CD14-positive monocyte (primary cell): ENCODE measurements around the gene PTTG1. TPM values are rescaled to one million over a fixed set of nuclear protein-coding genes. Genes with fewer than 3 reads are reported as not detected.

Source experiments
- DNase-seq, 3 donors: peaks; one replicate each; pipeline ENCODE4 v3.0.0-alpha.2; 2011 to 2022
- H2AFZ ChIP-seq: 2 replicates; pipeline ENCODE4 v1.6.0; 2012; ENCODE audit warnings: mild to moderate bottlenecking, low read depth, low read length, inconsistent platforms; ENCODE audit not compliant: insufficient read depth, poor library complexity, severe bottlenecking
- H3K27ac ChIP-seq, 2 donors: 1 replicate in 1 of 2; 2 replicates in 1 of 2; pipeline ENCODE4 v1.5.1; 2012 to 2013; ENCODE audit warnings: low read length in 2 of 2, control low read depth in 1 of 2, inconsistent platforms in 1 of 2, low read depth in 1 of 2, mild to moderate bottlenecking in 1 of 2
- H3K27me3 ChIP-seq, 2 donors: one replicate each; pipeline versions ENCODE4 v1.6.0 to v1.6.1; 2011 to 2013; ENCODE audit warnings: low read length in 2 of 2; ENCODE audit not compliant: control insufficient read depth in 2 of 2, insufficient read depth in 2 of 2
- H3K36me3 ChIP-seq, 2 donors: replicated peaks in 1 of 2; 1 replicate in 1 of 2; 2 replicates in 1 of 2; pipeline versions ENCODE4 v1.5.1 to v1.6.1; 2012 to 2013; ENCODE audit warnings: low read length in 2 of 2, control low read depth in 1 of 2, inconsistent platforms in 1 of 2, mild to moderate bottlenecking in 1 of 2; ENCODE audit not compliant: insufficient read depth in 2 of 2, control insufficient read depth in 1 of 2
- H3K4me1 ChIP-seq, 2 donors: 1 replicate in 1 of 2; 2 replicates in 1 of 2; pipeline versions ENCODE4 v1.5.1 to v1.6.1; 2012 to 2013; ENCODE audit warnings: low read length in 2 of 2, control low read depth in 1 of 2, inconsistent platforms in 1 of 2, mild to moderate bottlenecking in 1 of 2, moderate library complexity in 1 of 2; ENCODE audit not compliant: insufficient read depth in 2 of 2, control insufficient read depth in 1 of 2
- H3K4me2 ChIP-seq: replicated peaks from 2 replicates; pipeline ENCODE3; 2012; ENCODE audit warnings: low read length, moderate library complexity, mild to moderate bottlenecking; ENCODE audit not compliant: poor library complexity, severe bottlenecking; ENCODE audit errors: extremely low read depth
- H3K4me3 ChIP-seq, 3 experiments: fragments of 200-600 bp in 1 of 3; sonication (generic) in 1 of 3; replicated peaks in 1 of 3; 1 replicate in 2 of 3; 2 replicates in 1 of 3; pipeline ENCODE4 v1.5.1; 2011 to 2013; ENCODE audit warnings: low read length in 3 of 3, mild to moderate bottlenecking in 3 of 3, control low read depth in 2 of 3, low read depth in 2 of 3, inconsistent platforms in 1 of 3, moderate library complexity in 1 of 3
- H3K79me2 ChIP-seq: 2 replicates; pipeline ENCODE4 v1.6.0; 2012; ENCODE audit warnings: mild to moderate bottlenecking, control low read depth, inconsistent platforms, low read length, moderate library complexity; ENCODE audit not compliant: insufficient read depth
- H3K9ac ChIP-seq: 2 replicates; pipeline ENCODE4 v1.6.0; 2017; ENCODE audit warnings: low read length, mild to moderate bottlenecking; ENCODE audit not compliant: insufficient read depth, poor library complexity, severe bottlenecking
- H3K9me3 ChIP-seq, 2 donors: replicated peaks in 1 of 2; 1 replicate in 1 of 2; 2 replicates in 1 of 2; pipeline versions ENCODE4 v1.5.1 to v1.6.1; 2012 to 2013; ENCODE audit warnings: low read length in 2 of 2, control low read depth in 1 of 2; ENCODE audit not compliant: control insufficient read depth in 1 of 2, insufficient read depth in 1 of 2
- H4K20me1 ChIP-seq: 2 replicates; pipeline ENCODE4 v1.6.0; 2012; ENCODE audit warnings: mild to moderate bottlenecking, low read length, control low read depth, moderate library complexity; ENCODE audit not compliant: insufficient read depth
- H3K27ac Mint-ChIP-seq, 7 donors: one replicate each; pipeline ENCODE4 v1.8.0; 2020; ENCODE audit warnings: mild to moderate bottlenecking in 7 of 7, mixed read lengths in 7 of 7, moderate library complexity in 6 of 7, inconsistent platforms in 2 of 7
- H3K27me3 Mint-ChIP-seq, 3 donors: one replicate each; pipeline ENCODE4 v1.8.0; 2021 to 2022; ENCODE audit warnings: low read depth in 3 of 3, mild to moderate bottlenecking in 3 of 3, mixed read lengths in 3 of 3, moderate library complexity in 3 of 3, inconsistent platforms in 1 of 3
- H3K36me3 Mint-ChIP-seq, 2 donors: one replicate each; pipeline ENCODE4 v1.8.0; 2020; ENCODE audit warnings: mixed read lengths in 2 of 2, inconsistent platforms in 1 of 2, mild to moderate bottlenecking in 1 of 2
- H3K4me1 Mint-ChIP-seq: one replicate; pipeline ENCODE4 v1.8.0; 2020; ENCODE audit warnings: mild to moderate bottlenecking, mixed read lengths
- H3K4me3 Mint-ChIP-seq, 2 donors: one replicate each; pipeline ENCODE4 v1.8.0; 2020; ENCODE audit warnings: mild to moderate bottlenecking in 2 of 2, mixed read lengths in 2 of 2, moderate library complexity in 1 of 2
- H3K9me3 Mint-ChIP-seq, 7 donors: one replicate each; pipeline ENCODE4 v1.8.0; 2020 to 2022; ENCODE audit warnings: mixed read lengths in 7 of 7, mild to moderate bottlenecking in 6 of 7, moderate library complexity in 6 of 7, inconsistent platforms in 2 of 7
- WGBS: methylation state at CpG from one replicate; pipeline ENCODE4 v1.1.5; 2013; ENCODE audit warnings: missing lambda C conversion rate; ENCODE audit not compliant: insufficient coverage; 5-methylcytosine and 5-hydroxymethylcytosine counted together
- intact Hi-C, 2 donors: fragments of 100-400 bp; cut with micrococcal nuclease; formaldehyde crosslinking; loops; one replicate each; pipeline versions ENCODE4 v1.15.0 to v1.15.1; 2023
- polyA plus RNA-seq, 3 donors: library from polyadenylated mRNA; depleted of rRNA in 1 of 3; unstranded in 2 of 3; stranded (reverse) in 1 of 3; fragments of 300-500 nt in 2 of 3; fragments of >200 nt in 1 of 3; fragmentation: Illumina TruSeq in 2 of 3; gene quantifications; 1 replicate in 2 of 3; 2 replicates in 1 of 3; pipeline ENCODE4 v1.2.3, GENCODE V29; 2012 to 2021
- TF ChIP-seq, protein P1 (sequence below): fragments of 200-600 bp; IDR thresholded peaks from one replicate; pipeline ENCODE4 v1.8.0; 2022; ENCODE audit warnings: antibody characterized with exemption, mild to moderate bottlenecking

Gene PTTG1
- polyA plus RNA-seq, 3 donors, result 2.5 to 3.6 (median 3.3) TPM

GRCh38 chr5:160379511-160379910 is 42.1 kb upstream of the PTTG1 start:
- no peak for DNase-seq
- no peak overlapping the region for H3K4me3 Mint-ChIP-seq
- 29% methylated on average over 2 of the region's 4 CpGs for WGBS
- Histone ChIP-seq H3K79me2 (no peaks in the 10 kb centered on the region), H4K20me1 (no peaks in the 10 kb centered on the region), H3K4me3 (no peak overlapping the region), H3K27me3 (peaks cover 10 to 12% of the 10 kb centered on the region in 2 donors), H3K9ac (no peak overlapping the region), H3K27ac (no peak overlapping the region), H3K4me2 (no peak overlapping the region), H2AFZ (no peak overlapping the region), H3K36me3 (no peaks in the 10 kb centered on the region), H3K9me3 (no peaks in the 10 kb centered on the region), H3K4me1 (no peaks in the 10 kb centered on the region)
- peaks cover 11 to 29% (median 11%) of the 10 kb centered on the region in 3 donors for H3K27me3 Mint-ChIP-seq
- H3K36me3 Mint-ChIP-seq, result no peaks in the 10 kb centered on the region
- intact Hi-C loops, result no loop called here
- TF ChIP-seq, protein P1, sequence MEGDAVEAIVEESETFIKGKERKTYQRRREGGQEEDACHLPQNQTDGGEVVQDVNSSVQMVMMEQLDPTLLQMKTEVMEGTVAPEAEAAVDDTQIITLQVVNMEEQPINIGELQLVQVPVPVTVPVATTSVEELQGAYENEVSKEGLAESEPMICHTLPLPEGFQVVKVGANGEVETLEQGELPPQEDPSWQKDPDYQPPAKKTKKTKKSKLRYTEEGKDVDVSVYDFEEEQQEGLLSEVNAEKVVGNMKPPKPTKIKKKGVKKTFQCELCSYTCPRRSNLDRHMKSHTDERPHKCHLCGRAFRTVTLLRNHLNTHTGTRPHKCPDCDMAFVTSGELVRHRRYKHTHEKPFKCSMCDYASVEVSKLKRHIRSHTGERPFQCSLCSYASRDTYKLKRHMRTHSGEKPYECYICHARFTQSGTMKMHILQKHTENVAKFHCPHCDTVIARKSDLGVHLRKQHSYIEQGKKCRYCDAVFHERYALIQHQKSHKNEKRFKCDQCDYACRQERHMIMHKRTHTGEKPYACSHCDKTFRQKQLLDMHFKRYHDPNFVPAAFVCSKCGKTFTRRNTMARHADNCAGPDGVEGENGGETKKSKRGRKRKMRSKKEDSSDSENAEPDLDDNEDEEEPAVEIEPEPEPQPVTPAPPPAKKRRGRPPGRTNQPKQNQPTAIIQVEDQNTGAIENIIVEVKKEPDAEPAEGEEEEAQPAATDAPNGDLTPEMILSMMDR, result no peak
- H3K27ac Mint-ChIP-seq, result peak overlapping the region in 1 of 7 donors; percentile 18
- H3K9me3 Mint-ChIP-seq, result no peaks in the 10 kb centered on the region
- H3K4me1 Mint-ChIP-seq, result peaks cover 4% of the 10 kb centered on the region

GRCh38 chr5:160380041-160380440 is 41.6 kb upstream of the PTTG1 start:
- Mint-ChIP-seq H3K27me3 (peaks cover 7 to 24% (median 9%) of the 10 kb centered on the region in 3 donors), H3K27ac (no peak overlapping the region), H3K4me3 (no peak overlapping the region), H3K4me1 (peaks cover 4% of the 10 kb centered on the region), H3K36me3 (no peaks in the 10 kb centered on the region), H3K9me3 (no peaks in the 10 kb centered on the region)
- H4K20me1 ChIP-seq, result no peaks in the 10 kb centered on the region
- no peaks in the 10 kb centered on the region for H3K9me3 ChIP-seq
- H2AFZ ChIP-seq, result no peak overlapping the region
- no peaks in the 10 kb centered on the region for H3K36me3 ChIP-seq
- no peak overlapping the region for H3K4me3 ChIP-seq
- intact Hi-C loops, result no loop called here
- no peaks in the 10 kb centered on the region for H3K4me1 ChIP-seq
- TF ChIP-seq, protein P1, result no peak
- no peak overlapping the region for H3K4me2 ChIP-seq
- no peaks in the 10 kb centered on the region for H3K79me2 ChIP-seq
- DNase-seq, result no peak
- H3K27me3 ChIP-seq, result peaks cover 4 to 7% of the 10 kb centered on the region in 2 donors
- no CpG with 5 or more reads among the region's 2 CpGs for WGBS
- no peak overlapping the region for H3K9ac ChIP-seq
- no peak overlapping the region for H3K27ac ChIP-seq
